CD14-positive monocyte (primary cell): ENCODE results near the gene FAM50A. TPM values are rescaled to one million over a fixed set of nuclear protein-coding genes. Genes with fewer than 3 reads are reported as not detected.

Experiments used
- DNase-seq, 3 donors: peaks; one replicate each; pipeline ENCODE4 v3.0.0-alpha.2; 2011 to 2022
- H2AFZ ChIP-seq: 2 replicates; pipeline ENCODE4 v1.6.0; 2012; ENCODE audit warnings: mild to moderate bottlenecking, low read depth, low read length, inconsistent platforms; ENCODE audit not compliant: insufficient read depth, poor library complexity, severe bottlenecking
- H3K27ac ChIP-seq, 2 donors: 1 replicate in 1 of 2; 2 replicates in 1 of 2; pipeline ENCODE4 v1.5.1; 2012 to 2013; ENCODE audit warnings: low read length in 2 of 2, control low read depth in 1 of 2, inconsistent platforms in 1 of 2, low read depth in 1 of 2, mild to moderate bottlenecking in 1 of 2
- H3K27me3 ChIP-seq, 2 donors: one replicate each; pipeline versions ENCODE4 v1.6.0 to v1.6.1; 2011 to 2013; ENCODE audit warnings: low read length in 2 of 2; ENCODE audit not compliant: control insufficient read depth in 2 of 2, insufficient read depth in 2 of 2
- H3K36me3 ChIP-seq, 2 donors: replicated peaks in 1 of 2; 1 replicate in 1 of 2; 2 replicates in 1 of 2; pipeline versions ENCODE4 v1.5.1 to v1.6.1; 2012 to 2013; ENCODE audit warnings: low read length in 2 of 2, control low read depth in 1 of 2, inconsistent platforms in 1 of 2, mild to moderate bottlenecking in 1 of 2; ENCODE audit not compliant: insufficient read depth in 2 of 2, control insufficient read depth in 1 of 2
- H3K4me1 ChIP-seq, 2 donors: 1 replicate in 1 of 2; 2 replicates in 1 of 2; pipeline versions ENCODE4 v1.5.1 to v1.6.1; 2012 to 2013; ENCODE audit warnings: low read length in 2 of 2, control low read depth in 1 of 2, inconsistent platforms in 1 of 2, mild to moderate bottlenecking in 1 of 2, moderate library complexity in 1 of 2; ENCODE audit not compliant: insufficient read depth in 2 of 2, control insufficient read depth in 1 of 2
- H3K4me2 ChIP-seq: replicated peaks from 2 replicates; pipeline ENCODE3; 2012; ENCODE audit warnings: low read length, moderate library complexity, mild to moderate bottlenecking; ENCODE audit not compliant: poor library complexity, severe bottlenecking; ENCODE audit errors: extremely low read depth
- H3K4me3 ChIP-seq, 3 experiments: fragments of 200-600 bp in 1 of 3; sonication (generic) in 1 of 3; replicated peaks in 1 of 3; 1 replicate in 2 of 3; 2 replicates in 1 of 3; pipeline ENCODE4 v1.5.1; 2011 to 2013; ENCODE audit warnings: low read length in 3 of 3, mild to moderate bottlenecking in 3 of 3, control low read depth in 2 of 3, low read depth in 2 of 3, inconsistent platforms in 1 of 3, moderate library complexity in 1 of 3
- H3K79me2 ChIP-seq: 2 replicates; pipeline ENCODE4 v1.6.0; 2012; ENCODE audit warnings: mild to moderate bottlenecking, control low read depth, inconsistent platforms, low read length, moderate library complexity; ENCODE audit not compliant: insufficient read depth
- H3K9ac ChIP-seq: 2 replicates; pipeline ENCODE4 v1.6.0; 2017; ENCODE audit warnings: low read length, mild to moderate bottlenecking; ENCODE audit not compliant: insufficient read depth, poor library complexity, severe bottlenecking
- H3K9me3 ChIP-seq, 2 donors: replicated peaks in 1 of 2; 1 replicate in 1 of 2; 2 replicates in 1 of 2; pipeline versions ENCODE4 v1.5.1 to v1.6.1; 2012 to 2013; ENCODE audit warnings: low read length in 2 of 2, control low read depth in 1 of 2; ENCODE audit not compliant: control insufficient read depth in 1 of 2, insufficient read depth in 1 of 2
- H4K20me1 ChIP-seq: 2 replicates; pipeline ENCODE4 v1.6.0; 2012; ENCODE audit warnings: mild to moderate bottlenecking, low read length, control low read depth, moderate library complexity; ENCODE audit not compliant: insufficient read depth
- H3K27ac Mint-ChIP-seq, 7 donors: one replicate each; pipeline ENCODE4 v1.8.0; 2020; ENCODE audit warnings: mild to moderate bottlenecking in 7 of 7, mixed read lengths in 7 of 7, moderate library complexity in 6 of 7, inconsistent platforms in 2 of 7
- H3K27me3 Mint-ChIP-seq, 3 donors: one replicate each; pipeline ENCODE4 v1.8.0; 2021 to 2022; ENCODE audit warnings: low read depth in 3 of 3, mild to moderate bottlenecking in 3 of 3, mixed read lengths in 3 of 3, moderate library complexity in 3 of 3, inconsistent platforms in 1 of 3
- H3K36me3 Mint-ChIP-seq, 2 donors: one replicate each; pipeline ENCODE4 v1.8.0; 2020; ENCODE audit warnings: mixed read lengths in 2 of 2, inconsistent platforms in 1 of 2, mild to moderate bottlenecking in 1 of 2
- H3K4me1 Mint-ChIP-seq: one replicate; pipeline ENCODE4 v1.8.0; 2020; ENCODE audit warnings: mild to moderate bottlenecking, mixed read lengths
- H3K4me3 Mint-ChIP-seq, 2 donors: one replicate each; pipeline ENCODE4 v1.8.0; 2020; ENCODE audit warnings: mild to moderate bottlenecking in 2 of 2, mixed read lengths in 2 of 2, moderate library complexity in 1 of 2
- H3K9me3 Mint-ChIP-seq, 7 donors: one replicate each; pipeline ENCODE4 v1.8.0; 2020 to 2022; ENCODE audit warnings: mixed read lengths in 7 of 7, mild to moderate bottlenecking in 6 of 7, moderate library complexity in 6 of 7, inconsistent platforms in 2 of 7
- CTCF ChIP-seq: fragments of 200-600 bp; IDR thresholded peaks from one replicate; pipeline ENCODE4 v1.8.0; 2022; ENCODE audit warnings: antibody characterized with exemption, mild to moderate bottlenecking
- WGBS: methylation state at CpG from one replicate; pipeline ENCODE4 v1.1.5; 2013; ENCODE audit warnings: missing lambda C conversion rate; ENCODE audit not compliant: insufficient coverage; 5-methylcytosine and 5-hydroxymethylcytosine counted together
- intact Hi-C, 2 donors: fragments of 100-400 bp; cut with micrococcal nuclease; formaldehyde crosslinking; loops; one replicate each; pipeline versions ENCODE4 v1.15.0 to v1.15.1; 2023
- polyA plus RNA-seq, 3 donors: library from polyadenylated mRNA; depleted of rRNA in 1 of 3; unstranded in 2 of 3; stranded (reverse) in 1 of 3; fragments of 300-500 nt in 2 of 3; fragments of >200 nt in 1 of 3; fragmentation: Illumina TruSeq in 2 of 3; gene quantifications; 1 replicate in 2 of 3; 2 replicates in 1 of 3; pipeline ENCODE4 v1.2.3, GENCODE V29; 2012 to 2021

The FAM50A gene
- polyA plus RNA-seq, 3 donors = 23.9 to 88.9 (median 46.4) TPM

GRCh38 chrX:154431341-154431740 lies 12.6 kb upstream of the FAM50A start:
- H3K27me3 Mint-ChIP-seq = peaks cover 0 to 11% (median 2%) of the 10 kb centered on the region in 3 donors
- Histone ChIP-seq H3K27ac (peak overlapping the region; percentile 78 to 92), H4K20me1 (no peaks in the 10 kb centered on the region), H3K9ac (peak overlapping the region; percentile 55), H3K4me3 (peak overlapping the region in 2 of 3 experiments; percentile 24 to 87), H3K36me3 (peaks cover 37 to 41% of the 10 kb centered on the region in 2 donors), H3K4me1 (peaks cover 51 to 59% of the 10 kb centered on the region in 2 donors), H3K79me2 (peaks cover 43% of the 10 kb centered on the region), H2AFZ (no peak overlapping the region), H3K27me3 (no peaks in the 10 kb centered on the region), H3K4me2 (peak overlapping the region; percentile 82), H3K9me3 (no peaks in the 10 kb centered on the region)
- no peak for TF ChIP-seq CTCF
- H3K9me3 Mint-ChIP-seq = peaks cover 0 to 24% (median 8%) of the 10 kb centered on the region in 7 donors
- peak; percentile 58 to 83 (median 77) for DNase-seq
- H3K4me3 Mint-ChIP-seq = peak overlapping the region; percentile 74 to 91
- peak overlapping the region; percentile 90 to 99 (median 95) for H3K27ac Mint-ChIP-seq
- no CpG with 5 or more reads among the region's 5 CpGs for WGBS
- H3K4me1 Mint-ChIP-seq = peaks cover 50% of the 10 kb centered on the region
- intact Hi-C loops = no loop called here
- peaks cover 37 to 39% of the 10 kb centered on the region in 2 donors for H3K36me3 Mint-ChIP-seq

DNA sequence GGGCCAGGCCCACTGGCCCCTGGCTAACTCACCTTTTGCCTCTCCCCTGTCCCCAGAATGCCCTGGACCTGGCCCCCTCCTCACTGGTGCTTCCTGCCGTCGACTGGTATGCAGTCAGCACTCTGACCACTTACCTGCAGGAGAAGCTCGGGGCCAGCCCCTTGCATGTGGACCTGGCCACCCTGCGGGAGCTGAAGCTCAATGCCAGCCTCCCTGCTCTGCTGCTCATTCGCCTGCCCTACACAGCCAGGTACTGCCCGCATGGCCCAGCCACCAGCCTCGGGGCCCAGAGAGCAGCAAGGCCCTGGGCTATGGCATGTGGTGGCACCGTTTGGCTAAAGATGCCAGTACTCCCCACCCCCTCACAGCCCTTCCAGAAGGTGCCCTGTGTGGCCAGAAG lies 11.7 kb upstream of the FAM50A start:
- Histone ChIP-seq H3K9me3 (no peaks in the 10 kb centered on the region), H3K27me3 (no peaks in the 10 kb centered on the region), H3K4me2 (no peak overlapping the region), H3K27ac (peak overlapping the region; percentile 78 to 92), H3K36me3 (peaks cover 37 to 41% of the 10 kb centered on the region in 2 donors), H4K20me1 (no peaks in the 10 kb centered on the region), H3K9ac (no peak overlapping the region), H2AFZ (no peak overlapping the region), H3K4me1 (peaks cover 46 to 53% of the 10 kb centered on the region in 2 donors), H3K79me2 (peaks cover 45% of the 10 kb centered on the region), H3K4me3 (no peak overlapping the region)
- TF ChIP-seq CTCF = no peak
- Mint-ChIP-seq H3K27me3 (peaks cover 0 to 11% (median 2%) of the 10 kb centered on the region in 3 donors), H3K27ac (peak overlapping the region in 5 of 7 donors; percentile 28 to 80 (median 62)), H3K36me3 (peaks cover 37 to 39% of the 10 kb centered on the region in 2 donors), H3K4me1 (peaks cover 45% of the 10 kb centered on the region), H3K4me3 (peak overlapping the region in 1 of 2 donors; percentile 34), H3K9me3 (peaks cover 0 to 21% (median 10%) of the 10 kb centered on the region in 7 donors)
- DNase-seq = no peak
- WGBS = 92% methylated on average over 4 of the region's 8 CpGs
- intact Hi-C loops = no loop called here
